ENCODE data around the gene GRIK1.

DNA sequence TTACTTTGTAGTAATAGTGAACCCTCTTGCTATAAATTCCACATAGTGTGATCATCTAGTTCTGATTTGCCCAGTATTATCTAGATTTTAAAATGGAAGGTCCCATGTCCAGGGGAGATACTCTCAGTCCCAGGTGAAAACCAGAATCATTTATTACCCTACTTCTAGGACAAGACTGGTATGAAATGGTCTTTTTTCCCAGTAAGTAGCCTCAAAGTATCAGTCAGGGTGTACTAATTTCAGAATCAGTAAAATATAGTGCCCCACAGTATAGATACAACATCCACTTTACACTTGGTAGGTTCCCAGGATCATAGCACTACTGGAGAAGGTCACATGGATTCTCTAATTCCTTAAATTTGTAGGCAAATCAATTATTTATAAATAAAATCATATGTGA is 318.3 kb downstream of the GRIK1 start:
- TF ChIP-seq, protein P1, sequence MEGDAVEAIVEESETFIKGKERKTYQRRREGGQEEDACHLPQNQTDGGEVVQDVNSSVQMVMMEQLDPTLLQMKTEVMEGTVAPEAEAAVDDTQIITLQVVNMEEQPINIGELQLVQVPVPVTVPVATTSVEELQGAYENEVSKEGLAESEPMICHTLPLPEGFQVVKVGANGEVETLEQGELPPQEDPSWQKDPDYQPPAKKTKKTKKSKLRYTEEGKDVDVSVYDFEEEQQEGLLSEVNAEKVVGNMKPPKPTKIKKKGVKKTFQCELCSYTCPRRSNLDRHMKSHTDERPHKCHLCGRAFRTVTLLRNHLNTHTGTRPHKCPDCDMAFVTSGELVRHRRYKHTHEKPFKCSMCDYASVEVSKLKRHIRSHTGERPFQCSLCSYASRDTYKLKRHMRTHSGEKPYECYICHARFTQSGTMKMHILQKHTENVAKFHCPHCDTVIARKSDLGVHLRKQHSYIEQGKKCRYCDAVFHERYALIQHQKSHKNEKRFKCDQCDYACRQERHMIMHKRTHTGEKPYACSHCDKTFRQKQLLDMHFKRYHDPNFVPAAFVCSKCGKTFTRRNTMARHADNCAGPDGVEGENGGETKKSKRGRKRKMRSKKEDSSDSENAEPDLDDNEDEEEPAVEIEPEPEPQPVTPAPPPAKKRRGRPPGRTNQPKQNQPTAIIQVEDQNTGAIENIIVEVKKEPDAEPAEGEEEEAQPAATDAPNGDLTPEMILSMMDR (IDR thresholded peaks at IDR 0.05; ENCODE audit: low read depth, low read length, poor library complexity, severe bottlenecking), result no peak
- no peak for TF ChIP-seq EZH2phosphoT487 (IDR thresholded peaks at IDR 0.05; ENCODE audit: borderline replicate concordance, low read length)

Measured in DOHH2 (cell line).